ENCODE measurements around the gene OBI1. TPM values are rescaled to one million over a fixed set of nuclear protein-coding genes. Genes with fewer than 3 reads are reported as not detected.

OBI1 gene
- total and polyA plus RNA-seq, 2 donors (not counting 1 experiment from before 2014, with no cell fraction given) = 3.1 to 15.4 TPM

DNA sequence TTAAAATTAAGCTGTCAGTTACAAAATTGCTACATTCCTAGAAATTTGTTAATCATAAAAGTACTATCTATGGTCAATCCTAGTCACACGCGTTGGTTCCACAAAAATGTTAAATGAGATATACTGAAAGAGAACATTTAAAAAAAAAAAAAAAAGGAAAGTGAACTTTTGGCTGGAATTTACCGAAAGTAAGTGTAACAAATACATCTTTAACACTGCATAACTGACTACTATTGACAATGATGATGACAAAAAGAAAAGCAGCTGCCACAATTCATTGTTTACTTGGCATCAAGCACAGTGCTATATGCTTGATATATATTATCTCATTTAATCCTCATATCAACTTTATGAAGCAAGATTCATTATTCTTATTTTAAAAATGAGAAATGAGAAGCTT lies 35.8 kb downstream of the OBI1 start:
- Histone ChIP-seq H3K4me2 (replicated peaks; ENCODE audit: low read depth, low read length, poor library complexity, severe bottlenecking) (no peak overlapping the region), H3K4me1 (ENCODE audit: control insufficient read depth in 2 of 2, insufficient read depth in 2 of 2, low read length in 2 of 2) (no peaks in the 10 kb centered on the region), H3K36me3 (replicated peaks in 1 of 2; ENCODE audit: control extremely low read depth in 1 of 2, control insufficient read depth in 1 of 2, extremely low read depth in 1 of 2, insufficient read depth in 2 of 2, low read length in 1 of 2) (peaks cover 0 to 29% of the 10 kb centered on the region in 2 experiments), H3K9me3 (ENCODE audit: control extremely low read depth in 1 of 3, control insufficient read depth in 2 of 3, insufficient read depth in 1 of 3, low read length in 2 of 3) (no peaks in the 10 kb centered on the region), H3K27ac (ENCODE audit: low read length in 2 of 2) (no peak overlapping the region), H3K27me3 (replicated peaks in 1 of 4; ENCODE audit: control extremely low read depth in 1 of 4, control insufficient read depth in 3 of 4, insufficient read depth in 4 of 4, low read length in 3 of 4) (no peaks in the 10 kb centered on the region), H2AFZ (ENCODE audit: insufficient read depth, low read depth, low read length, poor library complexity, severe bottlenecking) (no peak overlapping the region), H3K4me3 (ENCODE audit: control extremely low read depth in 1 of 5, extremely low read depth in 1 of 5, insufficient read depth in 1 of 5, low read depth in 2 of 5, low read length in 4 of 5) (no peak overlapping the region), H4K20me1 (ENCODE audit: control insufficient read depth, insufficient read depth, low read length, poor library complexity, severe bottlenecking) (peaks cover 9% of the 10 kb centered on the region), H3K9ac (ENCODE audit: low read length) (no peak overlapping the region), H3K79me2 (ENCODE audit: control insufficient read depth, insufficient read depth, low read length) (no peaks in the 10 kb centered on the region)
- H3K27ac Mint-ChIP-seq = no peak overlapping the region
- no peaks in the 10 kb centered on the region for H3K4me1 Mint-ChIP-seq
- ChIA-PET POLR2A (no interaction called here), CTCF (no interaction called here)
- H3K27me3 Mint-ChIP-seq = no peaks in the 10 kb centered on the region
- no peak overlapping the region for H3K4me3 Mint-ChIP-seq
- DNase-seq (no peak), ATAC-seq (ENCODE audit: low read depth) (no peak)
- H3K9me3 Mint-ChIP-seq (ENCODE audit: insufficient read depth) = no peaks in the 10 kb centered on the region
- WGBS (ENCODE audit: insufficient coverage) = no CpG with 5 or more reads among the region's 3 CpGs
- intact Hi-C loops (cut with micrococcal nuclease) = no loop called here
- TF ChIP-seq EZH2 (IDR thresholded peaks at IDR 0.05; ENCODE audit: borderline replicate concordance, insufficient read depth, low read depth, low read length, poor library complexity, severe bottlenecking) = no peak
- TF ChIP-seq, protein P1, sequence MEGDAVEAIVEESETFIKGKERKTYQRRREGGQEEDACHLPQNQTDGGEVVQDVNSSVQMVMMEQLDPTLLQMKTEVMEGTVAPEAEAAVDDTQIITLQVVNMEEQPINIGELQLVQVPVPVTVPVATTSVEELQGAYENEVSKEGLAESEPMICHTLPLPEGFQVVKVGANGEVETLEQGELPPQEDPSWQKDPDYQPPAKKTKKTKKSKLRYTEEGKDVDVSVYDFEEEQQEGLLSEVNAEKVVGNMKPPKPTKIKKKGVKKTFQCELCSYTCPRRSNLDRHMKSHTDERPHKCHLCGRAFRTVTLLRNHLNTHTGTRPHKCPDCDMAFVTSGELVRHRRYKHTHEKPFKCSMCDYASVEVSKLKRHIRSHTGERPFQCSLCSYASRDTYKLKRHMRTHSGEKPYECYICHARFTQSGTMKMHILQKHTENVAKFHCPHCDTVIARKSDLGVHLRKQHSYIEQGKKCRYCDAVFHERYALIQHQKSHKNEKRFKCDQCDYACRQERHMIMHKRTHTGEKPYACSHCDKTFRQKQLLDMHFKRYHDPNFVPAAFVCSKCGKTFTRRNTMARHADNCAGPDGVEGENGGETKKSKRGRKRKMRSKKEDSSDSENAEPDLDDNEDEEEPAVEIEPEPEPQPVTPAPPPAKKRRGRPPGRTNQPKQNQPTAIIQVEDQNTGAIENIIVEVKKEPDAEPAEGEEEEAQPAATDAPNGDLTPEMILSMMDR (IDR thresholded peaks at IDR 0.05) = no peak

DNA sequence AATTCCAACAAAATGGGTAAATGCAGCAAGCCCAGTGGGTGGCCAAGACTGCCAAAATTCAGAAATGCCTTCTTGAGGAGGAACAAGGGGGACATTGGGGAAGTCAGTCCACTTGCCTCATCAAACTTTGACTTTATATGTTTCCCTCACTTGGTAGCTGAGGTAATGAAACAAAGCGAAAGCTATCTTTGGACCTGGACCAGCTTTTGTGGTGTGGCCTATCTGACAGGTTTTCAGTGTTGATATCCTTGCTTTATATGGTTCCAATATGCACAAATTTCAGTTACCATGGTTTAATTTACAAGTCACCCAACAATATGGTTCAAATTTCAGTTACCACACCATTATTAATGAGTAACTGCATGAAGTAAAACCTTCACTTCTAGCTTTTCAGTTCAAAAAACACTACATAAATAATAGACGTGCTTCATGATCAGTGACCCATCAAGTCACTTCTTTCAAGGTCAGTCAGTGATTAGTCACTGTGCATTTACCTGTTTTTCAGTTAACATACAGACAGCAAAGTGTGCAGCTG lies 38.0 kb downstream of the OBI1 start:
- Histone ChIP-seq H3K9me3 (ENCODE audit: control extremely low read depth in 1 of 3, control insufficient read depth in 2 of 3, insufficient read depth in 1 of 3, low read length in 2 of 3) (no peaks in the 10 kb centered on the region), H3K27me3 (replicated peaks in 1 of 4; ENCODE audit: control extremely low read depth in 1 of 4, control insufficient read depth in 3 of 4, insufficient read depth in 4 of 4, low read length in 3 of 4) (no peaks in the 10 kb centered on the region), H2AFZ (ENCODE audit: insufficient read depth, low read depth, low read length, poor library complexity, severe bottlenecking) (no peak overlapping the region), H3K9ac (ENCODE audit: low read length) (no peak overlapping the region), H3K4me2 (replicated peaks; ENCODE audit: low read depth, low read length, poor library complexity, severe bottlenecking) (no peak overlapping the region), H3K4me3 (ENCODE audit: control extremely low read depth in 1 of 5, extremely low read depth in 1 of 5, insufficient read depth in 1 of 5, low read depth in 2 of 5, low read length in 4 of 5) (no peak overlapping the region), H3K4me1 (ENCODE audit: control insufficient read depth in 2 of 2, insufficient read depth in 2 of 2, low read length in 2 of 2) (no peaks in the 10 kb centered on the region), H4K20me1 (ENCODE audit: control insufficient read depth, insufficient read depth, low read length, poor library complexity, severe bottlenecking) (peaks cover 9% of the 10 kb centered on the region), H3K36me3 (replicated peaks in 1 of 2; ENCODE audit: control extremely low read depth in 1 of 2, control insufficient read depth in 1 of 2, extremely low read depth in 1 of 2, insufficient read depth in 2 of 2, low read length in 1 of 2) (peaks cover 0 to 32% of the 10 kb centered on the region in 2 experiments), H3K27ac (ENCODE audit: low read length in 2 of 2) (no peak overlapping the region), H3K79me2 (ENCODE audit: control insufficient read depth, insufficient read depth, low read length) (no peaks in the 10 kb centered on the region)
- 83% methylated on average over 1 of the region's 2 CpGs for WGBS (ENCODE audit: insufficient coverage)
- H3K9me3 Mint-ChIP-seq (ENCODE audit: insufficient read depth) = no peaks in the 10 kb centered on the region
- ATAC-seq (ENCODE audit: low read depth) (no peak), DNase-seq (no peak)
- H3K27ac Mint-ChIP-seq = no peak overlapping the region
- intact Hi-C loops (cut with micrococcal nuclease) = no loop called here
- H3K4me1 Mint-ChIP-seq = no peaks in the 10 kb centered on the region
- ChIA-PET CTCF (no interaction called here), POLR2A (no interaction called here)
- TF ChIP-seq, protein P1 (IDR thresholded peaks at IDR 0.05) = no peak
- TF ChIP-seq EZH2 (IDR thresholded peaks at IDR 0.05; ENCODE audit: borderline replicate concordance, insufficient read depth, low read depth, low read length, poor library complexity, severe bottlenecking) = no peak
- no peak overlapping the region for H3K4me3 Mint-ChIP-seq
- no peaks in the 10 kb centered on the region for H3K27me3 Mint-ChIP-seq

Data from B cell (primary cell).